SIG-M5 treated with dmso at 0.1 percent for 504 hours (cell line): Measurements from ENCODE around the gene NEAT1.

Experiments
- DNase-seq: peaks from one replicate; lab custom pipeline; 2025; ENCODE audit not compliant: unreplicated experiment; lab: John Stamatoyannopoulos, UW

NEAT1 gene

DNA sequence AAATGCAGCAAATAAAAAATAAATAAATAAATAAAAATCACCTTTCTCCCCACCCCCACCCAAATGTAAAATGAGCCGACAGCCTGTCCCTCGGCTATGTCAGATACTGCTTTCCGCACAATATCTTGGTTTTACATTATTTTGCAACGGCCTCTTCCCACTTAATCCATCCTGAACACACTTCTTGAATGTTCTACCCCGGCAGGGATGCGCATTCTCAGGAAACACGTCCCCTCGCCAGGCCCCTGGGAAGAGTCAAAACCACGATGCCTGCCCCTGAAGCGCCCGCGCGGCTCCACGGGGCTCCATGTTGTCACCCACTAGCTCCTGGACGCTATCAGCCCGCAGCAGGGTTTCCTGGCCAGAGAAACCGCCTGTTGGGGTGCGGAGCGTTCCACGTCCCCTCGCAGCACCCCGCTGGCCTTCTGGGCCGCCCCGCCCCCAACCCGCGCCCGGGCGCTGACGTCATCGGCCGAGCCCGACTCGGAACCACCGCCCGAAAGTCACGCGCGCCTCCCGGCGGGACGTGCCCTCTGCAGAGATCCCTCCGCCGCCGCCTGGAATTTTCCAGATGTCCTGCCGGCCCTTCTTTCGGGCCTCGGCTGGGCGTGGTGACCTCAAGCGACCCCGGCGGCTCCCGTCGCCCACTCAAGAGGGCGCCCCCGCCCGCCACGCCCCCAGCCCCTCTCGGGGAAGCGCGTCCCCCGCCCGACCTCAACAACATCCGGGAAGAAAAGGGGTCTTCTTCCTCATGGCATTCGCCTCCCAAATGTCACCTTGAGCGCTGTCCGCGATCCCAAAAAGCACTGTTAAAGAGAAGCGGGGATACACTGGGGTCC, 585 bp upstream of the NEAT1 start:
- peak; percentile 87 for DNase-seq

DNA sequence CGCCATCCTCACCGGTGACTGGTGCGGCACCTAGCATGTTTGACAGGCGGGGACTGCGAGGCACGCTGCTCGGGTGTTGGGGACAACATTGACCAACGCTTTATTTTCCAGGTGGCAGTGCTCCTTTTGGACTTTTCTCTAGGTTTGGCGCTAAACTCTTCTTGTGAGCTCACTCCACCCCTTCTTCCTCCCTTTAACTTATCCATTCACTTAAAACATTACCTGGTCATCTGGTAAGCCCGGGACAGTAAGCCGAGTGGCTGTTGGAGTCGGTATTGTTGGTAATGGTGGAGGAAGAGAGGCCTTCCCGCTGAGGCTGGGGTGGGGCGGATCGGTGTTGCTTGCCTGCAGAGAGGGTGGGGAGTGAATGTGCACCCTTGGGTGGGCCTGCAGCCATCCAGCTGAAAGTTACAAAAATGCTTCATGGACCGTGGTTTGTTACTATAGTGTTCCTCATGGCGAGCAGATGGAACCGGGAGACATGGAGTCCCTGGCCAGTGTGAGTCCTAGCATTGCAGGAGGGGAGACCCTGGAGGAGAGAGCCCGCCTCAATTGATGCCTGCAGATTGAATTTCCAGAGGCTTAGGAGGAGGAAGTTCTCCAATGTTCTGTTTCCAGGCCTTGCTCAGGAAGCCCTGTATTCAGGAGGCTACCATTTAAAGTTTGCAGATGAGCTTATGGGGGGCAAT, 1.1 kb downstream of the NEAT1 start:
- DNase-seq: peak; percentile 56

- peak; percentile 64 for DNase-seq
Observed at GRCh38 chr11:65424205-65425104, 1.9 kb downstream of the NEAT1 start.

GRCh38 chr11:65425105-65425970, 2.7 kb downstream of the NEAT1 start:
- peak; percentile 86 for DNase-seq

- DNase-seq: peak; percentile 99
Observed at GRCh38 chr11:65425971-65426838, 3.6 kb downstream of the NEAT1 start.

DNA sequence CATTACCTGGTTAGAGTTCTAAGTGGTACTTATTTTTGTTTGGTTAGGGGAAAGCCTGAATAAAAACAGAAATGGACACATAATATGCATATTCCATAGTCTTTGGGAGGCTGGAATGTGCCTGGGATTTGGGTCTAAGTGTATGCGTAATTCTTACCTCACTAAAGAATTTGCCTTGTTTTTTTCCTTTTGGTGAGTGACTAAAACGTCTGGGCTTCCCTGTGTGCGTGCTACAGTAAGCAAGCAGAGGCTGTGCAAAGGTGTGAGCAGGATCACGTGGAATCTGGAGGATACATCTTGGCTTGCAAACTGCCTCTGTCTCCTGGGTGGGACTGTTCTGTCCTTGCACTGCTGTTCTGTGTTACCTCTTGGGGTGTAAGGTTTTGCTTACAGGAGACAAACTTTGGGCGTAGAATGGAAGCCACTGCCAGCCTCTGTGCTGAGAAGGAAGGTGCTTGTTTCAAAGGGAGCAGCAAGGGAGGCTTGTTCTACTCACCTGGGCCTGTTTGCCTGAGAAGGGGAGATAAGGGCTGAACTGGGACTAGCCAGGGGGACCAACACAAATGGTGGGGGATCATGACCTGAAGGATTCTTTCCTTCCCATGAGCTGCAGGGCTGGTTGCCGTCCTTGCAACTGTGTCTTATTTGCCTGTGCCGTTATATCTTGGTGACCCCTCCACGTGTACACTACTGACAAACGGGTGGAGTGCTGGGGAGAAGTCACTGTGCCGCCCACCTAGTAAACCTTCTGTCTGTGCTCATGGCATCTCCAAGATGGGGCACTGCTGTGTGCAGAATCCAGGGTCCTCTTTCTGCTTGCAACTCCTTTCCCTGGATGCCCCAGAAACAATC, 4.5 kb downstream of the NEAT1 start:
- no peak for DNase-seq

GRCh38 chr11:65427691-65428577, 5.3 kb downstream of the NEAT1 start:
- no peak for DNase-seq

DNA sequence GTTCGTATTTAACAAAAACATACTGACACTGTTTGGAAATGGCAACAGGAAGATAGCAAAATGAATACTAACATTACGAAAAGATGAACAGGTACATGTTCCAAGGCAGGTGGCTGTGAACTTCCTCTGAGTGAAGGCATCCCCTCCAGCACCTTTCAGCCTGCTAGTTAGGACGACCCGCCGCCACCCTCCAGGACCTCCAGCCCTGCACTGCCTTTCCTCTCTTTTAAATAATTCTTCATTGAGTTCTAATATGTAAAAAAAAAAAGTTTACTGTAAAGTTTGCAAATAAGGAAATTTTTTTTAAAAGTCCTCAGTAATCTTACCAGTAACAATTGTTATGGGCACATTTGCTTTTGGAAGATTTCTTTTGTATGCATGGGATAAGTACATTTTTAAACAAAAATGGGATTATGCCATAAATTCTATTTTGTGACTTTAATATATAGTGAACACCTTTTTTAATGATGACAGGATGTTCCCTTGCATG, 6.0 kb downstream of the NEAT1 start:
- DNase-seq: no peak

DNA sequence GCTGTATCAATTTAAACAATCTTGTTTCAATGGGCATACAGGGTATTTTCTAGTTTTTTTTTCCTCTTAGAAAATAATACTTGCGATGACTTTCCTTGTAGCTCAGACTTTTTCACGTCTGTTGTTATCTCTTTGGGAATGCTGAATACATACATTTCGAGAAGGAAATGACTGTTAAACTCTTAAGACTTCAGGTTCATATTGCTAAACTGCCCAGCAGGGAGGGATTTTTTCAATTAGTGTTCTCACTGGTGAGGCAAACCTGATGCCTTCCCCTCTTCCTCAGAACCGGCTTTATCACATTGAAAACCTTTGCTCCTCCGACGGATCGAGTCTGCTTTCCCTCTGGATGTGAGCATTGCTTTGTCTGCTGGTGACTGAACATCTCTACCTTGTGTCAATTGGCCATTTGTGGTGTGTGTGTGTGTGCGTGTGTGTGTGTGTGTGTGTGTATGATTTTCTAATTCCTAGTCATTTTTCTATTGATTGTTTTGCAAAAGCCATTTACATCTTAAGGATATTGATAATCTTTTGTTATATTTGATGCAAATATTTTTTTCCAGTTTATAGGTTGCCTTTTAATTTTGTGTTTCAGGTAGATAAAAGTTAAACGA, 6.6 kb downstream of the NEAT1 start:
- peak; percentile 44 for DNase-seq

DNA sequence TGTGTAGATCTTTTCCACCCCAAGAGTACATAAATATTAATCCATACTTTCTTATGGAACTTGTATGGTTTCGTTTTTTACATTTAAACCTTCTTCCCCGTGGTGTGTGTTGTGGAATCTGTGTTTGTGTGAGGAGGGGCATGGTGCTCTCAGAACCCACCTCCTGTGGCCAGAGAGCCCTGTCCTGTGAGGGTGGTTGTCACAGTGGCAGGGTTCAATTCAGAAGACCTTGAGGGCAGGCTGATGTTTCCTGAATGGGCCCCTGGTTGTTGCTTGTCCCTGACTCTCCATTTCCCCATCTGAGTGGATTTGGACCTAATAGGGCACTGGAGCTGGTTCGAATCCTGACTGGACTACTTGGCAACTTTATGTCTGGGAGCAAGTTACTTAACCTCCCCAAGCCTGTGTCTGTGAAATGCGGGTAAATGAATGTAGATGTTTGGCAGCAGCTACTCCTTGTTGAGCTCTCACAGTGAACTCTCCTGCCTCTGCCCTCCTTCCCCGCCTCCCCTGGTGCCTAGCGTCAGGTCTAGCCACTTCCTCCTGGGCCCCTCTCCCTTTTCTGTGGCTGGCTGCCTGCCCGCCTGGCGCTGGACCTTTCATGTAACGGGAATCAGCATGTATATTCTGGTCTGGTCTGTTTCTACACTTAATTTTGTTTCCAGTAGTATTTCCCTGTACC, 7.3 kb downstream of the NEAT1 start:
- peak; percentile 52 for DNase-seq

- no peak for DNase-seq
Observed at GRCh38 chr11:65430406-65431217, 8.0 kb downstream of the NEAT1 start.

DNA sequence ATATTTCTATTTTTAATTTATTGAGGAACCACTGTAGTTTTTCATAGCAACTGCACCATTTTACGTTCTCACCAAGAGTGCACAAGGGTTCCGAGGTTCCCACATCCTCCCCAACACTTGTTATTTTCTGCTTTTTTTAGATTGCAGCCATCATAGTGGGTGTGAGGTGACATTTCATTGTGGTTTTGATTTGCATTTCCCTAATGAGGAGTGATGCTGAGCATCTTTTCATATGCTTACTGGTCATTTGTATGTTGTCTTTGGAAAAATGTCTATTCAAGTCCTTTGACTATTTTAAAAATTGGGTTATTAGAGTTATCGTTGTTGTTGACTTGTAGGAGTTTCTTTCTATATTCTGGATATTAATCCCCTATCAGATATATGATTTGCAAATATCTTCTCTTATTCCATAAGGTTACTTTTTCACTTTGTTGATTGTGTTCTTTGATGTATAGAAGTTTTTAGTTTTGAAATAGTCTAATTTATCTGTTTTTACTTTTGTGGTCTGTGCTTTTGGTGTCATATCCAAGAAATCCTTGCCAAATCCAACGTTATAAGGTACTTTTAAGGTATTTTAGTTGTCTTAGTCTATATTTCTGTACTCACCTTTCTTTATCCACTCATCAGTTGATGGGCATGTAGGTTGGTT, 9.0 kb downstream of the NEAT1 start:
- DNase-seq: peak; percentile 60

GRCh38 chr11:65432100-65432650, 9.6 kb downstream of the NEAT1 start:
- no peak for DNase-seq

DNA sequence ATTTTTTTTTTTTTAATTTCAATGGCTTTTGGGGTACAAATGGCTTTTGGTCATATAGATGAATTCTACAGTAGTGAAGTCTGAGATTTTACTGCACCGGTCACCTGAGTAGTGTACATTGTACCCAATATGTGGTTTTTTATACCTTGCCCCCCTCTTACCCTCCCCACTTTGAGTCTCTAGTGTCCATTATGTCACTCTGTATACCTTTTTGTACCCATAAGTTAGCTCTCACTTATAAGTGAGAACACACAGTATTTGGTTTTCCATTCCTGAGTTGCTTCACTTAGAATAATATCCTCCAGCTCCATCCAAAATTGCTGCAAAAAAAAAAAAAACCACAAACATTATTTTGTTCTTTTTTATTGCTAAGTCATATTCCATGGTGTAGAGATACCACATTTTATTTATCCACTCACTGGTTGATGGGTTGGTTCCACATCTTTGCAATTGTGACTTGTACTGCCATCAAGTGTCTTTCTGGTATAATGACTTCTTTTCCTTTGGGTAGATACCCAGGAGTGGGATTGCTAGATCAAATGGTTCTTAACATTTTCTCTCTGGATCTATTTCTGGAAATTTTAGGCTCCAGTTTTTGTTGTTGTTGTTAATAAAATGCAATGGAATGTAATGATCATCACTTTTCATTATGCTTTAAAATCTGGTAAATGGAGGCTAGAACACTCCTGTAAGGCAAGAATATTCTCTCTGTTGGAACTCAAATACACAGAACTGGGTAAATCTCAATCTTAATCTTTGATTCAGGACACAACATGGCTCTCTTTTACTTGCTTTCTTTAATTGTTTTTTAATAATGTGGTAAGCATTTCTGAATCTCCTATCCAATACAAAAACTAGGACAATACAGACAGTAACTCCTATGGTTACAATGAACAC, 10.3 kb downstream of the NEAT1 start:
- peak; percentile 31 for DNase-seq
